Tibial nerve (tissue), 4 donors: Measurements from ENCODE around the gene OXLD1.

Experiments used
- EP300 ChIP-seq, 2 donors: sonication (generic); formaldehyde crosslinking; IDR thresholded peaks; one replicate each; pipeline ENCODE4 v1.6.1; 2017; ENCODE audit warnings: antibody characterized with exemption in 2 of 2, mild to moderate bottlenecking in 1 of 2
- POLR2A ChIP-seq, 2 donors: fragments of 450-650 bp; IDR thresholded peaks; one replicate each; pipeline ENCODE4 v1.6.1; 2017; ENCODE audit warnings: antibody characterized with exemption in 2 of 2, mild to moderate bottlenecking in 2 of 2, moderate library complexity in 2 of 2
- TF ChIP-seq, protein P1 (sequence below), 5 experiments: fragments of 200-600 bp in 3 of 5; fragments of 450-650 bp in 2 of 5; sonication (generic) in 3 of 5; IDR thresholded peaks; one replicate each; pipeline ENCODE4 v1.5.1; 2016 to 2019; ENCODE audit warnings: antibody characterized with exemption in 5 of 5, mild to moderate bottlenecking in 3 of 5, moderate library complexity in 2 of 5

DNA sequence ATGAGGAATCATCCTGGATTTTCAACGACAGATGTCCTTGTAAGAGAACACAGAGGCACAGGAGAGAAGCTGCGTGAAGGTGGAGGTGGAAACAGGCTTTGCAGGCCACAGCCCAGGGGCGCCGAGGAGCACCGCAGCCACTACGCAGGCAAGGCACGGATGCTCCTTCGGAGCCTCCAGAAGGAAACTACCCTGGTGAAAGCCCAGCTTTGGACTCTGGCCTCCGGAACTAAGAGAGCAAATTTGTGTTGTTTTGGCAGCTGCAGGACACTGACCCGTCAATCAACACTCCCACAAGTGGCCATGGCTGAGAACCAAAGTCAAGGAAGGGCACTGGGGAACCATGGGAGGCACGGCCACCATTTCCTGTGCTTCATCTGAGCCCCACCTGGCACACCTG is 13.7 kb upstream of the OXLD1 start:
- TF ChIP-seq EP300 (IDR thresholded peaks at IDR 0.05) (no peak), POLR2A (IDR thresholded peaks at IDR 0.05) (no peak)
- TF ChIP-seq, protein P1, sequence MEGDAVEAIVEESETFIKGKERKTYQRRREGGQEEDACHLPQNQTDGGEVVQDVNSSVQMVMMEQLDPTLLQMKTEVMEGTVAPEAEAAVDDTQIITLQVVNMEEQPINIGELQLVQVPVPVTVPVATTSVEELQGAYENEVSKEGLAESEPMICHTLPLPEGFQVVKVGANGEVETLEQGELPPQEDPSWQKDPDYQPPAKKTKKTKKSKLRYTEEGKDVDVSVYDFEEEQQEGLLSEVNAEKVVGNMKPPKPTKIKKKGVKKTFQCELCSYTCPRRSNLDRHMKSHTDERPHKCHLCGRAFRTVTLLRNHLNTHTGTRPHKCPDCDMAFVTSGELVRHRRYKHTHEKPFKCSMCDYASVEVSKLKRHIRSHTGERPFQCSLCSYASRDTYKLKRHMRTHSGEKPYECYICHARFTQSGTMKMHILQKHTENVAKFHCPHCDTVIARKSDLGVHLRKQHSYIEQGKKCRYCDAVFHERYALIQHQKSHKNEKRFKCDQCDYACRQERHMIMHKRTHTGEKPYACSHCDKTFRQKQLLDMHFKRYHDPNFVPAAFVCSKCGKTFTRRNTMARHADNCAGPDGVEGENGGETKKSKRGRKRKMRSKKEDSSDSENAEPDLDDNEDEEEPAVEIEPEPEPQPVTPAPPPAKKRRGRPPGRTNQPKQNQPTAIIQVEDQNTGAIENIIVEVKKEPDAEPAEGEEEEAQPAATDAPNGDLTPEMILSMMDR (IDR thresholded peaks at IDR 0.05), result no peak
